ENCODE measurements around the gene TBC1D22B. TPM values are rescaled to one million over a fixed set of nuclear protein-coding genes. Genes with fewer than 3 reads are reported as not detected.
"Not testable (repeated sequence)": the region's sequence is repeated elsewhere in the genome, so short reads cannot be mapped to it uniquely, and the experiment has no call there.

Gene TBC1D22B
- total and polyA plus RNA-seq, 2 donors from 2014 or later, result 9.7 to 12.8 TPM

- Histone ChIP-seq H3K9me3 (ENCODE audit: control insufficient read depth in 2 of 3, insufficient read depth in 1 of 3, low read length in 3 of 3) (no peaks in the 10 kb centered on the region), H3K9ac (ENCODE audit: low read length in 3 of 3) (no peak overlapping the region), H3K4me1 (ENCODE audit: control insufficient read depth in 2 of 3, insufficient read depth in 2 of 3, low read depth in 1 of 3, low read length in 3 of 3) (no peaks in the 10 kb centered on the region), H3K36me3 (ENCODE audit: control insufficient read depth in 2 of 3, insufficient read depth in 3 of 3, low read length in 3 of 3) (no peaks in the 10 kb centered on the region), H3K27ac (ENCODE audit: low read depth in 2 of 2, low read length in 2 of 2) (no peak overlapping the region), H3K4me3 (ENCODE audit: low read length in 3 of 3) (no peak overlapping the region), H3K27me3 (ENCODE audit: control insufficient read depth, insufficient read depth, low read length) (no peaks in the 10 kb centered on the region)
- TF ChIP-seq CTCF (IDR thresholded peaks at IDR 0.05; ENCODE audit: borderline replicate concordance, extremely low read depth, insufficient read depth), result no peak
- intact Hi-C loops (cut with DNase I), result no loop called here
- DNase-seq, result no peak
- FAIRE-seq, result no peak
Observed at GRCh38 chr6:37344308-37344707, 86.7 kb downstream of the TBC1D22B start.

GRCh38 chr6:37345804-37346203 lies 88.2 kb downstream of the TBC1D22B start:
- intact Hi-C loops (cut with DNase I); H3K27ac ChIP-seq (ENCODE audit: low read depth in 2 of 2, low read length in 2 of 2); H3K9ac ChIP-seq (ENCODE audit: low read length in 3 of 3); H3K4me3 ChIP-seq (ENCODE audit: low read length in 3 of 3); H3K27me3 ChIP-seq (ENCODE audit: control insufficient read depth, insufficient read depth, low read length); H3K36me3 ChIP-seq (ENCODE audit: control insufficient read depth in 2 of 3, insufficient read depth in 3 of 3, low read length in 3 of 3); H3K9me3 ChIP-seq (ENCODE audit: control insufficient read depth in 2 of 3, insufficient read depth in 1 of 3, low read length in 3 of 3); H3K4me1 ChIP-seq (ENCODE audit: control insufficient read depth in 2 of 3, insufficient read depth in 2 of 3, low read depth in 1 of 3, low read length in 3 of 3); FAIRE-seq; DNase-seq: not testable (repeated sequence)

- Histone ChIP-seq H3K27me3 (ENCODE audit: control insufficient read depth, insufficient read depth, low read length) (no peaks in the 10 kb centered on the region), H3K4me1 (ENCODE audit: control insufficient read depth in 2 of 3, insufficient read depth in 2 of 3, low read depth in 1 of 3, low read length in 3 of 3) (no peaks in the 10 kb centered on the region), H3K9ac (ENCODE audit: low read length in 3 of 3) (no peak overlapping the region), H3K9me3 (ENCODE audit: control insufficient read depth in 2 of 3, insufficient read depth in 1 of 3, low read length in 3 of 3) (no peaks in the 10 kb centered on the region), H3K4me3 (ENCODE audit: low read length in 3 of 3) (no peak overlapping the region), H3K36me3 (ENCODE audit: control insufficient read depth in 2 of 3, insufficient read depth in 3 of 3, low read length in 3 of 3) (no peaks in the 10 kb centered on the region), H3K27ac (ENCODE audit: low read depth in 2 of 2, low read length in 2 of 2) (no peak overlapping the region)
- no peak for TF ChIP-seq CTCF (IDR thresholded peaks at IDR 0.05; ENCODE audit: borderline replicate concordance, extremely low read depth, insufficient read depth)
- intact Hi-C loops (cut with DNase I), result no loop called here
- no peak for DNase-seq
- FAIRE-seq, result no peak
Observed at GRCh38 chr6:37347177-37347576, 89.6 kb downstream of the TBC1D22B start.

- no peaks in the 10 kb centered on the region for H3K9me3 ChIP-seq (ENCODE audit: control insufficient read depth in 2 of 3, insufficient read depth in 1 of 3, low read length in 3 of 3)
- H3K27me3 ChIP-seq (ENCODE audit: control insufficient read depth, insufficient read depth, low read length), result no peaks in the 10 kb centered on the region
- intact Hi-C loops (cut with DNase I), result no loop called here
- no peaks in the 10 kb centered on the region for H3K36me3 ChIP-seq (ENCODE audit: control insufficient read depth in 2 of 3, insufficient read depth in 3 of 3, low read length in 3 of 3)
- H3K9ac ChIP-seq (ENCODE audit: low read length in 3 of 3), result no peak overlapping the region
- FAIRE-seq (no peak), DNase-seq (peak in 4 of 5 donors; percentile 34 to 79 (median 54))
- no peaks in the 10 kb centered on the region for H3K4me1 ChIP-seq (ENCODE audit: control insufficient read depth in 2 of 3, insufficient read depth in 2 of 3, low read depth in 1 of 3, low read length in 3 of 3)
- no peak for TF ChIP-seq CTCF (IDR thresholded peaks at IDR 0.05; ENCODE audit: borderline replicate concordance, extremely low read depth, insufficient read depth)
- no peak overlapping the region for H3K27ac ChIP-seq (ENCODE audit: low read depth in 2 of 2, low read length in 2 of 2)
- no peak overlapping the region for H3K4me3 ChIP-seq (ENCODE audit: low read length in 3 of 3)
Observed at GRCh38 chr6:37347670-37348111, 90.1 kb downstream of the TBC1D22B start.
